HG03565 (cell line): Measurements from ENCODE around the gene C4orf50.
"Not testable (repeated sequence)": the region's sequence is repeated elsewhere in the genome, so short reads cannot be mapped to it uniquely, and the experiment has no call there.

Experiments used
- ATAC-seq: cut with Tn5 transposase; IDR thresholded peaks from one replicate; pipeline ENCODE4 v1.9.1; 2021; ENCODE audit warnings: mild to moderate bottlenecking, moderate library complexity; ENCODE audit not compliant: unreplicated experiment

The C4orf50 gene

GRCh38 chr4:5995901-5996623 is 22.2 kb downstream of the C4orf50 start:
- no peak for ATAC-seq

- no peak for ATAC-seq
Observed at GRCh38 chr4:5993876-5994811, 24.1 kb downstream of the C4orf50 start.

- ATAC-seq = not testable (repeated sequence)
Observed at GRCh38 chr4:5993346-5993745, 24.9 kb downstream of the C4orf50 start.

GRCh38 chr4:5992828-5993321 is 25.4 kb downstream of the C4orf50 start:
- ATAC-seq = no peak

- peak; percentile 40 for ATAC-seq
Observed at GRCh38 chr4:5992171-5992827, 25.9 kb downstream of the C4orf50 start.

- ATAC-seq = no peak
Observed at GRCh38 chr4:5991405-5991804, 26.8 kb downstream of the C4orf50 start.

- ATAC-seq = no peak
Observed at GRCh38 chr4:5990446-5991160, 27.6 kb downstream of the C4orf50 start.

GRCh38 chr4:5989236-5990225 is 28.7 kb downstream of the C4orf50 start:
- no peak for ATAC-seq

GRCh38 chr4:5988086-5988845 is 30.0 kb downstream of the C4orf50 start:
- ATAC-seq = no peak

GRCh38 chr4:5984843-5985242 is 33.4 kb downstream of the C4orf50 start:
- ATAC-seq = no peak

- no peak for ATAC-seq
Observed at GRCh38 chr4:5982156-5982973, 35.9 kb downstream of the C4orf50 start.

GRCh38 chr4:5980436-5981155 is 37.6 kb downstream of the C4orf50 start:
- no peak for ATAC-seq

- ATAC-seq = no peak
Observed at GRCh38 chr4:5979981-5980380, 38.2 kb downstream of the C4orf50 start.

- ATAC-seq = no peak
Observed at GRCh38 chr4:5976921-5977320, 41.3 kb downstream of the C4orf50 start.

- no peak for ATAC-seq
Observed at GRCh38 chr4:5976431-5976830, 41.8 kb downstream of the C4orf50 start.

GRCh38 chr4:5974321-5974720 is 43.9 kb downstream of the C4orf50 start:
- ATAC-seq = no peak
